ENCODE results near the gene REXO1. TPM values are rescaled to one million over a fixed set of nuclear protein-coding genes. Genes with fewer than 3 reads are reported as not detected.
A peak's percentile ranks its signal among the peaks of the same experiment; 100 is the strongest.

The REXO1 gene
- total RNA-seq, 1 experiment from 2014 or later, result 56.8 TPM

- Histone ChIP-seq H4K20me1 (ENCODE audit: control insufficient read depth, insufficient read depth, insufficient read length) (no peaks in the 10 kb centered on the region), H3K18ac (ENCODE audit: insufficient read length, low read depth, low read length) (no peak overlapping the region), H3K79me2 (ENCODE audit: insufficient read depth, low read length) (peaks cover 9% of the 10 kb centered on the region; the same call in 1 of the 2 replicates), H2AK5ac (ENCODE audit: insufficient read length, low read length) (no peak overlapping the region), H4K91ac (ENCODE audit: insufficient read length, low read depth, low read length) (no peak overlapping the region), H3K27me3 (ENCODE audit: insufficient read depth, low read length) (no peaks in the 10 kb centered on the region), H3K14ac (ENCODE audit: insufficient read depth, low read length) (no peak overlapping the region), H2BK15ac (ENCODE audit: low read depth, low read length) (no peak overlapping the region), H3K23ac (ENCODE audit: insufficient read length, low read depth, low read length) (no peak overlapping the region), H3K79me1 (ENCODE audit: insufficient read depth, low read depth, low read length, poor library complexity, severe bottlenecking) (peaks cover 10% of the 10 kb centered on the region), H2BK5ac (ENCODE audit: insufficient read length, low read length) (no peak overlapping the region), H2BK20ac (ENCODE audit: low read depth, low read length, poor library complexity, severe bottlenecking) (no peak overlapping the region), H3K27ac (ENCODE audit: insufficient read length, low read depth, low read length) (no peak overlapping the region), H3K4ac (ENCODE audit: low read depth, low read length) (no peak overlapping the region), H3K4me2 (ENCODE audit: insufficient read depth, insufficient read length, low read length) (no peak overlapping the region), H2AFZ (ENCODE audit: low read length) (no peak overlapping the region), H3K9ac (ENCODE audit: extremely low read depth, insufficient read length, low read length) (no peak overlapping the region), H3T11ph (ENCODE audit: low read length) (no peak overlapping the region), H2BK120ac (ENCODE audit: low read depth, low read length, poor library complexity, severe bottlenecking) (no peak overlapping the region), H3K56ac (ENCODE audit: insufficient read length, low read depth, low read length) (no peak overlapping the region), H3K23me2 (ENCODE audit: insufficient read length, low read depth, low read length, poor library complexity, severe bottlenecking) (peaks cover 21% of the 10 kb centered on the region), H3K4me1 (ENCODE audit: insufficient read depth, low read length) (no peaks in the 10 kb centered on the region; the same call in 1 of the 2 replicates), H2BK12ac (ENCODE audit: insufficient read length, low read depth, low read length) (no peak overlapping the region), H4K8ac (replicated peaks; ENCODE audit: insufficient read length, low read depth, low read length) (no peak overlapping the region), H4K5ac (ENCODE audit: insufficient read length, low read depth, low read length) (no peak overlapping the region), H3K9me3 (ENCODE audit: control insufficient read depth, low read depth, low read length) (no peaks in the 10 kb centered on the region)
- H3K4me3 Mint-ChIP-seq, result peak overlapping the region; percentile 98 to 99
- H3K27me3 Mint-ChIP-seq (ENCODE audit: low read depth), result no peaks in the 10 kb centered on the region
- WGBS (ENCODE audit: extremely low coverage, insufficient read length, low lambda C conversion rate), result no CpG with 5 or more reads among the region's 29 CpGs
- peak overlapping the region in 1 of 3 experiments; percentile 55; a peak in 3 of 7 replicates for H3K27ac Mint-ChIP-seq
- peaks cover 14 to 15% of the 10 kb centered on the region in 2 experiments for H3K4me1 Mint-ChIP-seq
- TF ChIP-seq, protein P1, sequence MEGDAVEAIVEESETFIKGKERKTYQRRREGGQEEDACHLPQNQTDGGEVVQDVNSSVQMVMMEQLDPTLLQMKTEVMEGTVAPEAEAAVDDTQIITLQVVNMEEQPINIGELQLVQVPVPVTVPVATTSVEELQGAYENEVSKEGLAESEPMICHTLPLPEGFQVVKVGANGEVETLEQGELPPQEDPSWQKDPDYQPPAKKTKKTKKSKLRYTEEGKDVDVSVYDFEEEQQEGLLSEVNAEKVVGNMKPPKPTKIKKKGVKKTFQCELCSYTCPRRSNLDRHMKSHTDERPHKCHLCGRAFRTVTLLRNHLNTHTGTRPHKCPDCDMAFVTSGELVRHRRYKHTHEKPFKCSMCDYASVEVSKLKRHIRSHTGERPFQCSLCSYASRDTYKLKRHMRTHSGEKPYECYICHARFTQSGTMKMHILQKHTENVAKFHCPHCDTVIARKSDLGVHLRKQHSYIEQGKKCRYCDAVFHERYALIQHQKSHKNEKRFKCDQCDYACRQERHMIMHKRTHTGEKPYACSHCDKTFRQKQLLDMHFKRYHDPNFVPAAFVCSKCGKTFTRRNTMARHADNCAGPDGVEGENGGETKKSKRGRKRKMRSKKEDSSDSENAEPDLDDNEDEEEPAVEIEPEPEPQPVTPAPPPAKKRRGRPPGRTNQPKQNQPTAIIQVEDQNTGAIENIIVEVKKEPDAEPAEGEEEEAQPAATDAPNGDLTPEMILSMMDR (conservative IDR thresholded peaks at IDR 0.05), result no peak
- H3K36me3 Mint-ChIP-seq (ENCODE audit: insufficient read depth in 1 of 3, low read depth in 3 of 3), result peaks cover 0 to 12% (median 2%) of the 10 kb centered on the region in 3 experiments; a peak in 3 of 7 replicates
- DNase-seq, result peak; percentile 30
- H3K9me3 Mint-ChIP-seq, result no peaks in the 10 kb centered on the region
Measured at GRCh38 chr19:1873524-1874473, 25.5 kb upstream of the REXO1 start.
